Adrenal gland (tissue), 5 donors: ENCODE measurements around the gene TEX44.

ENCODE experiments used
- CTCF ChIP-seq, 6 experiments: fragments of 450-650 bp in 4 of 6; fragments of 200-600 bp in 2 of 6; sonication (generic) in 1 of 6; IDR thresholded peaks; 1 replicate in 5 of 6; 2 replicates in 1 of 6; pipeline versions ENCODE4 v1.5.1 to v1.8.0; 2016 to 2021; ENCODE audit warnings: antibody characterized with exemption in 6 of 6, mild to moderate bottlenecking in 2 of 6, moderate library complexity in 1 of 6
- POLR2A ChIP-seq, 2 donors: fragments of 450-650 bp; IDR thresholded peaks; one replicate each; pipeline ENCODE4 v1.6.1; 2017; ENCODE audit warnings: antibody characterized with exemption in 2 of 2, mild to moderate bottlenecking in 2 of 2, moderate library complexity in 1 of 2
- donor health status: DM: no; HTN: no; CAD: no.

GRCh38 chr2:231642631-231643494, 50.2 kb downstream of the TEX44 start:
- TF ChIP-seq CTCF (IDR thresholded peaks at IDR 0.05) (no peak), POLR2A (IDR thresholded peaks at IDR 0.05) (peak in 1 of 2 donors; percentile 10)
